Immature natural killer cell (primary cell): Measurements from ENCODE around the gene MTF2. TPM values are rescaled to one million over a fixed set of nuclear protein-coding genes. Genes with fewer than 3 reads are reported as not detected.

ENCODE experiments used
- DNase-seq, 3 donors: peaks; one replicate each; pipeline ENCODE4 v3.0.0; 2022; ENCODE audit warnings: mixed read lengths in 1 of 3
- H3K27ac Mint-ChIP-seq, 6 donors: one replicate each; pipeline ENCODE4 v1.8.0; 2020; ENCODE audit warnings: mixed read lengths in 6 of 6, mild to moderate bottlenecking in 5 of 6, inconsistent platforms in 4 of 6, moderate library complexity in 3 of 6
- H3K27me3 Mint-ChIP-seq, 3 donors: one replicate each; pipeline ENCODE4 v1.8.0; 2020 to 2021; ENCODE audit warnings: low read depth in 3 of 3, mild to moderate bottlenecking in 3 of 3, mixed read lengths in 3 of 3, moderate library complexity in 3 of 3, inconsistent platforms in 1 of 3
- H3K36me3 Mint-ChIP-seq, 3 donors: one replicate each; pipeline ENCODE4 v1.8.0; 2020; ENCODE audit warnings: mixed read lengths in 3 of 3, inconsistent platforms in 2 of 3, mild to moderate bottlenecking in 2 of 3
- H3K4me1 Mint-ChIP-seq, 2 donors: one replicate each; pipeline ENCODE4 v1.8.0; 2020; ENCODE audit warnings: inconsistent platforms in 2 of 2, mild to moderate bottlenecking in 2 of 2, mixed read lengths in 2 of 2, moderate library complexity in 1 of 2
- H3K4me3 Mint-ChIP-seq, 5 donors: one replicate each; pipeline ENCODE4 v1.8.0; 2020; ENCODE audit warnings: mild to moderate bottlenecking in 5 of 5, mixed read lengths in 5 of 5, inconsistent platforms in 3 of 5, moderate library complexity in 3 of 5
- H3K9me3 Mint-ChIP-seq, 6 donors: one replicate each; pipeline ENCODE4 v1.8.0; 2020; ENCODE audit warnings: mild to moderate bottlenecking in 6 of 6, mixed read lengths in 6 of 6, inconsistent platforms in 4 of 6, moderate library complexity in 3 of 6
- polyA plus RNA-seq, 3 donors: library from polyadenylated mRNA; unstranded; fragments of 300-500 nt; fragmentation: Illumina TruSeq; gene quantifications; one replicate each; pipeline ENCODE4 v1.2.3, GENCODE V29; 2021

The MTF2 gene
- polyA plus RNA-seq, 3 donors from 2014 or later, result 50.1 to 101 (median 74.9) TPM

GRCh38 chr1:93061895-93062792 lies 16.9 kb upstream of the MTF2 start:
- no peaks in the 10 kb centered on the region for H3K9me3 Mint-ChIP-seq

GRCh38 chr1:93076268-93076667 lies 2.8 kb upstream of the MTF2 start:
- Mint-ChIP-seq H3K4me1 (peaks cover 33 to 35% of the 10 kb centered on the region in 2 donors), H3K9me3 (no peaks in the 10 kb centered on the region), H3K4me3 (no peak overlapping the region), H3K27ac (no peak overlapping the region), H3K36me3 (no peaks in the 10 kb centered on the region), H3K27me3 (peaks cover 7 to 15% (median 12%) of the 10 kb centered on the region in 3 donors)
- no peak for DNase-seq

More at GRCh38 chr1:93061895-93062792, 16.9 kb upstream of the MTF2 start:
- DNase-seq, result peak; percentile 28 to 54 (median 40)
- no peak overlapping the region for H3K4me3 Mint-ChIP-seq
- H3K4me1 Mint-ChIP-seq, result no peaks in the 10 kb centered on the region
- no peak overlapping the region for H3K27ac Mint-ChIP-seq
- no peaks in the 10 kb centered on the region for H3K36me3 Mint-ChIP-seq
- peaks cover 5 to 12% (median 5%) of the 10 kb centered on the region in 3 donors for H3K27me3 Mint-ChIP-seq

- Mint-ChIP-seq H3K27me3 (peaks cover 7 to 15% (median 12%) of the 10 kb centered on the region in 3 donors), H3K36me3 (no peaks in the 10 kb centered on the region), H3K4me3 (peak overlapping the region; percentile 93 to 99 (median 96)), H3K27ac (peak overlapping the region; percentile 85 to 97 (median 96)), H3K9me3 (no peaks in the 10 kb centered on the region), H3K4me1 (peaks cover 50 to 55% of the 10 kb centered on the region in 2 donors)
- no peak for DNase-seq
Observed at GRCh38 chr1:93078203-93078602, 880 bp upstream of the MTF2 start.

GRCh38 chr1:93078638-93078985 lies 471 bp upstream of the MTF2 start:
- H3K36me3 Mint-ChIP-seq, result no peaks in the 10 kb centered on the region
- H3K27ac Mint-ChIP-seq, result peak overlapping the region; percentile 85 to 97 (median 96)
- H3K4me1 Mint-ChIP-seq, result peaks cover 54 to 59% of the 10 kb centered on the region in 2 donors
- DNase-seq, result no peak
- peaks cover 7 to 15% (median 12%) of the 10 kb centered on the region in 3 donors for H3K27me3 Mint-ChIP-seq
- no peaks in the 10 kb centered on the region for H3K9me3 Mint-ChIP-seq
- peak overlapping the region; percentile 93 to 99 (median 96) for H3K4me3 Mint-ChIP-seq

- DNase-seq, result peak; percentile 9 to 29 (median 26)
- no peaks in the 10 kb centered on the region for H3K9me3 Mint-ChIP-seq
- H3K4me1 Mint-ChIP-seq, result peaks cover 58 to 70% of the 10 kb centered on the region in 2 donors
- peak overlapping the region; percentile 93 to 99 (median 96) for H3K4me3 Mint-ChIP-seq
- H3K36me3 Mint-ChIP-seq, result no peaks in the 10 kb centered on the region
- H3K27me3 Mint-ChIP-seq, result peaks cover 7 to 15% (median 12%) of the 10 kb centered on the region in 3 donors
- peak overlapping the region; percentile 85 to 97 (median 96) for H3K27ac Mint-ChIP-seq
Observed at GRCh38 chr1:93079685-93080141, 630 bp downstream of the MTF2 start.

- Mint-ChIP-seq H3K4me3 (peak overlapping the region; percentile 93 to 99 (median 96)), H3K4me1 (peaks cover 58 to 71% of the 10 kb centered on the region in 2 donors), H3K27ac (peak overlapping the region; percentile 85 to 97 (median 96)), H3K9me3 (no peaks in the 10 kb centered on the region), H3K36me3 (no peaks in the 10 kb centered on the region), H3K27me3 (peaks cover 7 to 15% (median 12%) of the 10 kb centered on the region in 3 donors)
- DNase-seq, result peak; percentile 34 to 43 (median 43)
Observed at GRCh38 chr1:93080179-93080823, 1.2 kb downstream of the MTF2 start.

GRCh38 chr1:93081716-93082115 lies 2.6 kb downstream of the MTF2 start:
- Mint-ChIP-seq H3K27ac (peak overlapping the region in 5 of 6 donors; percentile 12 to 96 (median 57)), H3K4me1 (peaks cover 68 to 83% of the 10 kb centered on the region in 2 donors), H3K9me3 (no peaks in the 10 kb centered on the region), H3K27me3 (peaks cover 7 to 15% (median 12%) of the 10 kb centered on the region in 3 donors), H3K4me3 (peak overlapping the region; percentile 42 to 79 (median 66)), H3K36me3 (peaks cover 0 to 5% (median 3%) of the 10 kb centered on the region in 3 donors)
- DNase-seq, result no peak

GRCh38 chr1:93082313-93082712 lies 3.2 kb downstream of the MTF2 start:
- Mint-ChIP-seq H3K4me3 (peak overlapping the region in 1 of 5 donors; percentile 15), H3K4me1 (peaks cover 69 to 86% of the 10 kb centered on the region in 2 donors), H3K27ac (peak overlapping the region in 1 of 6 donors; percentile 39), H3K36me3 (peaks cover 0 to 5% (median 3%) of the 10 kb centered on the region in 3 donors), H3K27me3 (peaks cover 5 to 15% (median 12%) of the 10 kb centered on the region in 3 donors), H3K9me3 (no peaks in the 10 kb centered on the region)
- no peak for DNase-seq

GRCh38 chr1:93083979-93084378 lies 4.9 kb downstream of the MTF2 start:
- Mint-ChIP-seq H3K9me3 (no peaks in the 10 kb centered on the region), H3K27ac (no peak overlapping the region), H3K4me1 (peaks cover 65 to 88% of the 10 kb centered on the region in 2 donors), H3K27me3 (peaks cover 2 to 8% (median 7%) of the 10 kb centered on the region in 3 donors), H3K36me3 (peaks cover 0 to 5% (median 3%) of the 10 kb centered on the region in 3 donors), H3K4me3 (no peak overlapping the region)
- DNase-seq, result no peak

GRCh38 chr1:93087532-93087931 lies 8.4 kb downstream of the MTF2 start:
- no peak for DNase-seq
- H3K9me3 Mint-ChIP-seq, result no peaks in the 10 kb centered on the region
- peaks cover 0 to 5% (median 3%) of the 10 kb centered on the region in 3 donors for H3K36me3 Mint-ChIP-seq
- no peak overlapping the region for H3K4me3 Mint-ChIP-seq
- H3K27ac Mint-ChIP-seq, result peak overlapping the region in 3 of 6 donors; percentile 22 to 61 (median 32)
- H3K27me3 Mint-ChIP-seq, result no peaks in the 10 kb centered on the region
- H3K4me1 Mint-ChIP-seq, result peaks cover 44 to 80% of the 10 kb centered on the region in 2 donors

GRCh38 chr1:93093332-93094006 lies 14.4 kb downstream of the MTF2 start:
- Mint-ChIP-seq H3K9me3 (no peaks in the 10 kb centered on the region), H3K4me1 (peaks cover 50 to 84% of the 10 kb centered on the region in 2 donors)

GRCh38 chr1:93095804-93096585 lies 16.9 kb downstream of the MTF2 start:
- no peak for DNase-seq
- Mint-ChIP-seq H3K36me3 (peaks cover 0 to 5% (median 4%) of the 10 kb centered on the region in 3 donors), H3K4me3 (peak overlapping the region in 2 of 5 donors; percentile 1 to 12), H3K27me3 (no peaks in the 10 kb centered on the region), H3K4me1 (peaks cover 57 to 93% of the 10 kb centered on the region in 2 donors), H3K27ac (peak overlapping the region in 2 of 6 donors; percentile 10 to 28), H3K9me3 (no peaks in the 10 kb centered on the region)

More at GRCh38 chr1:93093332-93094006, 14.4 kb downstream of the MTF2 start:
- no peak for DNase-seq
- H3K36me3 Mint-ChIP-seq, result peaks cover 0 to 5% (median 4%) of the 10 kb centered on the region in 3 donors
- peak overlapping the region; percentile 21 to 75 (median 42) for H3K27ac Mint-ChIP-seq
- H3K27me3 Mint-ChIP-seq, result no peaks in the 10 kb centered on the region
- H3K4me3 Mint-ChIP-seq, result no peak overlapping the region
